HG02623 (cell line): ENCODE data around the gene AKR7A3.
"Not testable (repeated sequence)": the region's sequence is repeated elsewhere in the genome, so short reads cannot be mapped to it uniquely, and the experiment has no call there.

Experiments
- ATAC-seq: cut with Tn5 transposase; IDR thresholded peaks from one replicate; pipeline ENCODE4 v1.9.1; 2021; ENCODE audit warnings: moderate library complexity; ENCODE audit not compliant: unreplicated experiment

The AKR7A3 gene

DNA sequence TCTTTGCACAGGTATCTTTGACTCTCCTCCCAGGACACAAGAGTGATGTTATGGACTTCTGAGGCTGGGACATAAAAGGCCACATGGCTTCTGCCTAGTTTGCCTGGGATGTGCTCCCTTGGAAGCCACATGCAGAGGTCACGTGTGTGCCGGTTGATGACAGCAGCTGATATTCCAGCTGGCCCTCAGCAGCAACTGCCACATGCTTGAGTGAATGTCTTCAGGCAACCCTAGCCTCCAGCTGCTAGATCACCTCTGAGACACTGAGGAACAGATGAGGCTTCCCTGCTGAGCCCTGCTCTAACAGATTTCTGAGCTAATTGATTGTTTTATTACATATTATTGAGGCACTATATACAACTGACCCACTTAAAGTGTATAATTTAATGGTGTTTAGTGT, 11.6 kb upstream of the AKR7A3 start:
- ATAC-seq = no peak

DNA sequence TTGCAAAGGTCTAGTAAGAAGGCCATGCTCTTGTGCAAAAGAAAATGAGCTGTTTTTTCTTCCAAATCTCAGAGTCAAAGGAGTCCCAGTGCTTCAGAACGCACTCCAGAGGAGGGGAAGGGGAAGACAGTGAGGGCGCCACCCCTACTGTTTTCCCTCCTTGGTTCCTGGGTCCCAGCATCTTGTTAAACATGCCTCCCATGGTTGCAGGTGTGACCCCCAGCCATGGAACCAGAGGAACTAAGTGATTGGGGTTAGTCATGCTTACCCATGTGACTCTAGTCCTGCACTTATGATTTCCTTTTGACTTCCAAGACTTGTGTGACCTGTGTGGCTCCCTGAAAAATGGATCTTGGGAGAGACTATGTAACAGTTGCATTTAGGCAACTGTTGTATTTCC, 6.1 kb upstream of the AKR7A3 start:
- ATAC-seq = no peak

DNA sequence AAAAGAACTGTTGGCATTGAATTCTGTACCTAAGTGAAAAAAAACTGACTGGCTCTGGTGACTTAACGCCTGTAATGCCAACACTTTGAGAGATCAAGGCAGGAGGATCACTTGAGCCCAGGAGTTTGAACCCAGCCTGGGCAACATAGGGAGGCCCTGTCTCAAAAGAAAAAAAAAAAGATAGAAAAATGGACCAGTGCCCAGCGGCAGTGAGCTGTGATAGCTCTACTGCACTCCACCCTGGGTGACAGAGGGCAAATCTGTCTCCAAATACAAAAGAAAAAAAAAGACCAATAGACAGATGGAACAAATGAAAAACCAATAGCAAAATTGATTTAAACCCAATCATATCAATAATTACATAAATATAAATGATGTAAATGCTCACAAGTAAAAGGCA, 674 bp upstream of the AKR7A3 start:
- no peak for ATAC-seq

DNA sequence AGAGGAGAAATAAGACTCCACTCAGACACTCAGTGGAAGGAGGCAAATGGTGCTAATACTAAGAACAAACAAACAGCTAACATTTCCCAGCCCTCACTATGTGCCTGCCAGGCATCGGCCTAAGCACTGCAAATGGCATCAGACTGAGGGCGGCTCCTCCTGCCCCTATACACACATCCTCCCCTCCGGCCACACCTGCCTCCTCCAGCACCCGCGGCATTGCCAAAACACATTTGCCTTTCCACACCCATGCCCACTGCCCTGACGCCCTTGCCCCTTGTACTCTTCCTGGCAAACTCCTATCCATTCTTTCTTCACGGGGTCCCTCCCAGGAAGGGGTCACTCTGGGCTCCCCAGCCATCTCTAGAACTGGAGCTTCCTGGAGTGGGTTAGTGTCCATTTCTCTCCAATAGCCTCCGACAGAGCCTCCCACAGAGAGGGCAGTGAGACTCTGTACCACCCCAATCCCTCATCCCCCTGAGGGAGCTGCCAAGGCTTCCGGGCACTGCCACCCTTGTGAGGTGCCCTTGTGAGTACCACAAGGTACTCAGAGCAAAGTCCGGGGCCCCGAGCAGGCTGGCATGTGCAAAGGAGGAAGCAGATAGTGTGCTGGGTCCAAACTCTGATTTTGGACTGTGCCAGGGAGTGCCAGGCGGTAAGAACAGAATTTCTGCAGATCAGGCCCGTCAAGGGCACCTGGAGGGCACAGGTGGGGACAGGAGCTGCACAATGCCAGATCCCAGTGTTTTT, 959 bp downstream of the AKR7A3 start:
- ATAC-seq = no peak

DNA sequence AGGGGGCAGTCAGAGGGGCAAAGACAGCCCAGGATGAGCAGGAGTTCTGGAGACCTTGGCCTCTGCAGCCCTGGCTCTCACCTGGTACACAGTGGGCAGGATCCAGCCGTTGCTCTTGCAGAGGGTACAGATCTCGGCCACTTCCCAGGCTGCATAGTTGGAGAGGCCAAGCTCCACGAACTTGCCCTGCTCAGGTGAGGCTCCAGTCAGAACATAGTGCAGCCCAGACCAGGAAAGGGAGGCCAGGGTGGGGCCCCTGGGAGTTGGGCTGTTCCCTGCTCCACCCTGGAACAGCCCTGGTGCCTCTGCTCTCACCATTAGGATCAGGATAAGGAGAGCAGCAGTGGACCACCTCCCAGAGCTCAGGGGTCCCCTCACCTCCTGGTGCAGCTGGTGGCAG, 2.8 kb downstream of the AKR7A3 start:
- ATAC-seq = not testable (repeated sequence)

DNA sequence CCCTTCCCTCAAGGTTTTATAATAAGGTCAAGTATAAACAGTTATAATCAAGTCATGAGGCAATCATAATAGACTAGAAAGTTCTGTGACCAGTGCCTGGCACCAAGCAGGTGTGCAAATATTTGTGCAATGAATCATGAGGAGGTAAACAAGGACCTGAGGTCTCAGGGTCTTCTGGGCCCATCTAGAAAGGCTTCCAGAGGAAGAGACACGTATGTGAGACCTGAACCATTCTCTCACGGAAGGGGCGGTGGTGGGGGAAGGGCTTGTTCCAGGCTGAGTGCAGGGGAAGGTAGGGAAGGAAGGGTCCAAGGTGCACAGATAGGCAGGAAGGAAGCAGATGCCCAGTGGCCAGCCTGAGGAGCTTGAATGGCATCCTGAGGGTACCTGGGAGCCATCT, 3.2 kb downstream of the AKR7A3 start:
- ATAC-seq = not testable (repeated sequence)

DNA sequence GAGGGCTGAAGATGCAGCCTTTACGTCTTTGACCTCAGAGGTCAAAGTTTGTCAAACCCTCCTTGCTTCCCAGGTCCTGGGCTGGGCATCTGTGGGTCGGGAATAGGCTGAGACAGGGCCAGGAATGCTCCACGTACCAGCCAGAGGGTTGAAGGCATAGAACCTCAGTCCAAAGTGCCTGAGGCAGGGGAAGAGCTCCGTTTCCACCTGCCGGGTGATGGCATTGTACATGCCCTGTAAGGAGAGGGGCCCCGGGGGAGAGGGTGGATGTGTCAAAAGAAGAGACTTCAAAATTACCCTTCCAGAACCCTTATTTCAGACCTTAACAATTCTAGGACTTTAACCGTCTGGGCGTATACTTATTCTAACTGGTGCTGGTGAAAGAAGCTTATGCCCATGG, 3.7 kb downstream of the AKR7A3 start:
- ATAC-seq = no peak

DNA sequence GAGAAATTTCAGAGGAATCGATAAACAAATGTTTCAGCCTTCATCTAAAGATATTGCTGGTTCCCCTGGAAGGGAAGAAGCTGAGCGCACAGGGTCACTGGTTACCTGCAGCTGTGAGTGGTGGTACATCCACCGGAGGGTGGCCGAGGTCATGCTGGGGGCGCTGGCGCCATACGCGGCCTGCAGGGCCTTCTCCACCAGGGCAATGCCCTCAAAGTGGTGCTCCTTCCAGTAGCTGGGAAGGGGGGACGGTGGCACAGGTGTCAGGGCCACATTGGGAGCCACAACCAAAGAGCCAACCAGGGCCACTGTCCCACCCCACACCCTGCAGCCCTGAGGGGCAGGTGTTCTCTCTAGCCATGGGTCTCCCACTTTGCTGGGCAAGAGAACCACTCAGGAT, 4.7 kb downstream of the AKR7A3 start:
- ATAC-seq = no peak

DNA sequence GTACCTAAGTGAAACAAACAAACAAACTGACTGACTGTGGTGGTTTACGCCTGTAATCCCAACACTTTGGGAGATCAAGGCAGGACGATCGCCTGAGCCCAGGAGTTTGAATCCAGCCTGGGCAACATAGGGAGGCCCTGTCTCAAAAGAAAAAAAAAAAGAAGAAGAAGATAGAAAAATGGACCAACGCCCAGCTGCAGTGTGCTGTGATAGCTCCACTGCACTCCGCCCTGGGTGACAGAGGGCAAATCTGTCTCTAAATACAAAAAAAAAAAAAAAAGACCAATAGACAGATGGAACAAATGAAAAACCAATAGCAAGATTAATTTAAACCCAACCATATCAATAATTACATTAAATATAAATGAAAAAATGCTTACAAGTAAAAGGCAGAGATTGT, 13.9 kb downstream of the AKR7A3 start:
- ATAC-seq = no peak

DNA sequence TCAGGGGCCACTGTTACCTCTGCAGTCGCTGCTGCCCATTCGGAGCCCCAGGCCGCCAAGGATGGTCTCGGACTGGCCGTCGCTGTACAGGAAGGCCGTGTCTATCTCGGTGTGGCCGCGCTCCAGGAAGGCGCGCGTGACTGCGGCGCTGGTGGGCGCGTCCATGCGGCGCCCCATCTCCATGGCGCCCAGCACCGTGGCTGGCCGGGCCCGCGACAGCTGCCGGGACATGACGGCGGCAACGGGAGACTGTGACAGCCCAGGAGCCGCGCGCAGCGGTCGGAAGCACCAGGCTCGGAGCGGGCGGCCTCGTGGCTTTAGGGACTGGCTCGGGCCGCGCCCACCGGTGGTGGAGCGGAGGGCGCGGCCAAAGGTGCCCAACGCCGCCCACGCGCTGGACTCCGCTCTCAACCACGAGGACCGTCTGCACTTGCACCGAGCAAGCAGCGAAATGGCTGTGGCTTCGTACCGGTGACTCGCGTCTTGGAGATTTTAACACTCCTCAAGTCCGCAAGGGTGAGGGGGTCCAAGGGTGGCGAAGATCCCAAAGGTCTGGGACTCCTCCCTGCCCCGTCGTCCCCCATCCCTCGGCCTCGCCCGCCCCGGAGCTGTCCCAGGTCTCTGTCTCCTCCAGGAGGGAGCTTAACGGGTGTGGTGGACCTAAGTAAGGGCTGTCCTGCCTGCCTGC, 14.6 kb downstream of the AKR7A3 start:
- not testable (repeated sequence) for ATAC-seq

DNA sequence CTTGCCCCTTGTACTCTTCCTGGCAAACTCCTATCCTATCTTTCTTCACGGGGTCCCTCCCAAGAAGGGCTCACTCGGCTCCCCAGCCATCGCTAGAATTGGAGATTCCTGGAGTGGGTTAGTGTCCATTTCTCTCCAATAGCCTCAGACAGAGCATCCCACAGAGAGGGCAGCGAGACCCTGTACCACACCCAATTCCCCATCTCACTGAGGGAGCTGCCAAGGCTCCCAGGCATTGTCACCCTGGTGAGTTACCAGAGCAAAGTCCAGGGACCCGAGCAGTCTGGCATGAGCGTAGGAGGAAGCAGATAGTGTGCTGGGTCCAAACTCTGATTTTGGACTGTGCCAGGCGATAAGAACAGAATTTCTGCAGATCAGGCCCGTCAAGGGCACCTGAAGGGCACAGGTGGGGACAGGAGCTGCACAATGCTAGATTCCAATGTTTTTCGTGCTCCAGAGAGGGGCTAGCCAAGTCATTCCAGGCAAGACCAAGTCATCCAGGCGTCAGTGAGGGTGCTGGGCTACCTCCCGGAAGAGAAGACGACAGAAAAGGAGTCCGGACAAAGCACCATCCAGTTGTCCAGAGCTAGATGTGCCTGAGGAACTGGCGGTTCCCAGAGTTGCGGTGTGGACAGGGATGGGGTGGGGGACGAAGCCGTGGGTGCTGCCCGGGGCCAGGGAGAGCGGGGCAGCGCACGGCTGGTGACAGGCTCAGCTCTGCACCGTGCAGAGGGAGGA, 15.3 kb downstream of the AKR7A3 start:
- ATAC-seq = no peak

DNA sequence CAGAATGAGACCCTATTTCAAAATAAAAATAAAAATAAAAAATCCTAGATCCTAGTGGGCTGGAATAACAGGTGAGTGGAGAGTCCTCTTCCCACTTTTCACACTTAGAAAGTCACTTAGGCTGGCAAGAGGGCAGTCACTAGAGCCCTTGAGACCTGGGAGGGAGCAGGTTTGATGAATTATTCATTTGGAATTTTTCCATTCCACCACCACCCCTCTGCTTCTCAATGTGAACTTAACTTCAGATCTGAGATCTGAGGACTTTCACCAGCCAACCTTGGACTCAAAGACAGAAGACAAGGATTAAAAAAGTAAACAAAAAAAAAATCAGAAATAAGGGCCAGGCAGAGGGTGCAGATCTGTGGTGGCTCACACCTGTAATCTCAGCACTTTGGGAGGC, 16.5 kb downstream of the AKR7A3 start:
- no peak for ATAC-seq

DNA sequence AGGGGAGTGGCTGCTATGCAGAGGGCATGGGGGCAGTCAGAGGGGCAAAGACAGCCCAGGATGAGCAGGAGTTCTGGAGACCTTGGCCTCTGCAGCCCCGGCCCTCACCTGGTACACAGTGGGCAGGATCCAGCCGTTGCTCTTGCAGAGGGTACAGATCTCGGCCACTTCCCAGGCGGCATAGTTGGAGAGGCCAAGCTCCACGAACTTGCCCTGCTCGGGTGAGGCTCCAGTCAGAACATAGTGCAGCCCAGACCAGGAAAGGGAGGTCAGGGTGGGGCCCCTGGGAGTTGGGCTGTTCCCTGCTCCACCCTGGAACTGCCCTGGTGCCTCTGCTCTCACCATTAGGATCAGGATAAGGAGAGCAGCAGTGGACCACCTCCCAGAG, 18.2 kb downstream of the AKR7A3 start:
- ATAC-seq = not testable (repeated sequence)

DNA sequence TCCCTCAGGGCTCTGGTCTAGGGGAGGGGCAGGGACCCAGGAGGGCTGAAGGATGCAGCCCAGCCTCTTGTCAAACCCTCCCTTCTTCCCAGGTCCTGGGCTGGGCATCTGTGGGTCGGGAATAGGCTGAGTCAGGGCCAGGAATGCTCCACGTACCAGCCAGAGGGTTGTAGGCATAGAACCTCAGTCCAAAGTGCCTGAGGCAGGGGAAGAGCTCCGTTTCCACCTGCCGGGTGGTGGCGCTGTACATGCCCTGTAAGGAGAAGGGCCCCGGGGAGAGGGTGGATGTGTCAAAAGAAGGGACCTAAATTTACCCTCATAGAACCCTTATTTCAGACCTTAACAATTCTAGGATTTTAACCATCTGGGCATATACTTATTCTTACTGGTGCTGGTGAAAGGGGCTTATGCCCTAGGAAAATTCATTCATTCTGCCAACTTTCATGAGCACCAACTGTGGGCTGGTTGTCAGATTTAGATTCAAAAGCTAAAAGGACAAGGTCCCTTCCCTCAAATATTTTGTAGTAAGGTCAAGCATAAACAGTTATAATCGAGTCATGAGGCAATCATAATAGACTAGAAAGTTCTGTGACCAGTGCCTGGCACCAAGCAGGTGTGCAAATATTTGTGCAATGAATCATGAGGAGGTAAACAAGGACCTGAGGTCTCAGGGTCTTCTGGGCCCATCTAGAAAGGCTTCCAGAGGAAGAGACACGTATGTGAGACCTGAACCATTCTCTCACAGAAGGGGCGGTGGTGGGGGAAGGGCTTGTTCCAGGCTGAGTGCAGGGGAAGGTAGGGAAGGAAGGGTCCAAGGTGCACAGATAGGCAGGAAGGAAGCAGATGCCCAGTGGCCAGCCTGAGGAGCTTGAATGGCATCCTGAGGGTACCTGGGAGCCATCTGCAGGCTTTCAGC, 18.9 kb downstream of the AKR7A3 start:
- ATAC-seq = not testable (repeated sequence)

DNA sequence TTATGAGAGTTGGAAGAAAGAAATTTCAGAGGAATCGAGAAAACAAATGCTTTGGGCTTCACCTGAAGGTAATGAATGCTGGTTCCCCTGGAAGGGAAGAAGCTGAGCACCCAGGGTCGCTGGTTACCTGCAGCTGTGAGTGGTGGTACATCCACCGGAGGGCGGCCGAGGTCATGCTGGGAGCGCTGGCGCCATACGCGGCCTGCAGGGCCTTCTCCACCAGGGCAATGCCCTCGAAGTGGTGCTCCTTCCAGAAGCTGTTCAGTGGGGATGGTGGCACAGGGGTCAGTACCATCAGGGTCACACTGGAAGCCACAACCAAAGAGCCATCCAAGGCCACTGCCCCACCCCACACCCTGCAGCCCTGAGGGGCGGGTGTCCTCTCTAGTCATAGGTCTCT, 20.1 kb downstream of the AKR7A3 start:
- ATAC-seq = no peak

DNA sequence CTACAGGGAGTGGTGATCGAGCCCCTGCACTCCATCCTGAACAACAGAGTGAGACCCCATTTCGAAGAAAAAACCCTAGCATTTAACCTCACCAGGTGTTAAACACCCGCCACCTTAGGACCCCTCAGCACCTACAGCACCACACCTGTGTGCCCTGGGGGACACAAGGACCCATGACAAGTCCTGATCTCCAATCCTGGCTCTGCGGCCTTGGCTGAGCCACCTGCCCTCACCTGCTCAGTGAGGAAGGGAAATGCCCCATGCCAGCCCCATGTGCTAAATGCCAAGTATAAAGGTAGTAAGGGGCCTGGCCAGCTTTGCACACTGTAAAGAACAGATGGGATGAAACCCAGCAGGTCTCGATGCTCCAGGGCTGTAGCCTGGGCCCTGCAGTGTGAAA, 25.8 kb downstream of the AKR7A3 start:
- no peak for ATAC-seq

DNA sequence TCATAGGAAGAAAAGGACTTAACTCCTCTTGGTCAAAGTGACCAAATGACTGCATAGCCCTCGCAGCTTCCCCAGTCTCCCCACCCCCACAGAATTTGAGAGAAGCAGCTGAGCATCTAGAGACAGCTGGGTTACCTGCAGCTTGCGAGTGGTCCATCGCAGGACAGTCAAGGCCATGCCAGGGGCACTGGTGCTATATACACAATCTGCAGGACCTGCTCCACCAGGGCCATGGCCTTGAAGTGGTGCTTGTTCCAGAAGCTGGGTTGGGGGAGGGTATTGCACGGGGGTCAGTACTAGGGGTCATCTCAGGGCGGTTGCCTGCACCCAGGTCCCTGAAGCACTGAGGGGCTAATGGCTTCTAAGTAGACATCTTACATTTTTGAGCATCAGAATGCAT, 26.5 kb downstream of the AKR7A3 start:
- ATAC-seq = no peak

DNA sequence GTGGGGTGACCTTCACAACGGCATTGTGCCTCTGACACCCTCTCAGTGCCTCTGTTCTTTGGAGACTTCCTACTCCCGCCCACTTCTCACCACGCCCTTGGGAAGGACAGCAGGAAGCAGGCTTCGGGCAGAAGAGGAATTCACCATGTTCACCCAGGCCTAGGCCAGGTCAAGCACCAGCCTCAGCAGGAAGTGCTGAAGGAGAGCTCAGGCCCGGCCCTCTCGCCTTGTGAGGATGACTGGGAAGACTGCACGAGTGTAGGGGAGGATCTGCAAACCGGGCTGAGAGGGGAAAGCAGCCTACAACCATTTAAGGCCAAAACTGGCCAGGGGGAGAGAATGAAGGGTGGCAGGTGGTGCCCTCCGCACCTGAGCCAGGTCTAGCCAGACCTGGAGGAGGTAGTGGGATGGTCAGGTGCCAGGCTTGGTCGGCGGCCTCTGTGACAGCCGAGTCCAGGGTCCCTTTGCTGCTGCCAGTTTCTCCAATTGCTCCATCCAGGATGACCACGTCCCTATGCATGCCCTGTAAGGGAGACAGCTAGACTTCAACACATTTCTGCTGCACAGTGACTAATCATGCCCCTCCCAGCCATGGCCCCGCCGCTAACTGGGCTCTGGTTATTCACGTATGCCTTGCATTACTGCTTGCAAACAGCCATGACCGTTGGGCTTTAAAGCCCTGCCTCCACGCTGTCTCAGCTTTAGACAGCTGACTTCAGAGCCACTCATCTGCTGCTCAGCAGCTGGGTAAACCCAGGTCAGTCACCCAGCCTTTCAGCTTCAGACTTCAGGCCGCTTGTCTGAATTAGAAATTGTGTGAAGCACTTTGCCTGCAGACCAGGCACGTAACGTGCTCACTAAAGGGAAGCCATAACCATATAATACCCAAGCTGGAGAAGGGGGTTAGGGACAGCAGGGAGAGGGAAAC, 28.1 kb downstream of the AKR7A3 start:
- no peak for ATAC-seq

DNA sequence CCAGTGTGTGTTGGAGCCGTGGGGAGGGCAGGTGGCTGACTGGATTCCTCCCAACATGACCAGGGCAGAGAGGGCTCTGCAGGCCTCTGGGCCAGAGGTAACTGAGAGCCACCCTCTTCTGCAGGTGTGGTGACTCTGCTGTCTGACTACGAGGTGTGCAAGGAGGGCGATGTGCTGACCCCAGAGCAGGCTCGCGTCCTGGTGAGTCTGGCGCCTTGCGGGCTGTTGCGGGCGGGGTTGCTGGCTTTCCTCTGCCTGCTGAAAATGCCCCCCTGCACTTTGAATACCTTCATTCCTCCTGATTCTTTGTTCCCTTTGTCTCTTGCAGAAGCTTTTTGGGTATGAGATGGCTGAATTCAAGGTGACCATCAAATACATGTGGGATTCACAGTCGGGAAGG, 30.2 kb downstream of the AKR7A3 start:
- ATAC-seq = no peak
